H1 (cell line): ENCODE measurements around the gene NMUR1. TPM values are rescaled to one million over a fixed set of nuclear protein-coding genes. Genes with fewer than 3 reads are reported as not detected.

Source experiments
- CTCF ChIA-PET: fragments of 300-600 bp; sonication (Branson Sonifier 250); formaldehyde crosslinking; loops from one replicate; lab custom pipeline; 2021; ENCODE audit not compliant: partially characterized antibody; lab: Charles Lee
- POLR2A ChIA-PET: fragments of 300-600 bp; sonication (Branson Sonifier 250); formaldehyde crosslinking; loops from one replicate; lab custom pipeline; 2021; ENCODE audit warnings: inconsistent platforms; ENCODE audit not compliant: partially characterized antibody; lab: Charles Lee
- DNase-seq, 2 experiments: peaks; one replicate each; pipeline versions ENCODE4 v3.0.0 to v3.0.0-alpha.2; 2010 to 2022; ENCODE audit warnings: low spot score in 2 of 2, low read depth in 1 of 2, mixed read lengths in 1 of 2
- FAIRE-seq: peaks from 2 replicates; lab custom pipeline; 2011; peaks lifted over from hg19 to GRCh38; lab: Jason Lieb, UNC
- H2AFZ ChIP-seq: 2 replicates; pipeline ENCODE4 v1.8.1; 2012; ENCODE audit warnings: low read length, inconsistent platforms
- H2AK5ac ChIP-seq: 2 replicates; pipeline ENCODE4 v1.6.1; 2013; ENCODE audit warnings: low read depth, low read length
- H2BK120ac ChIP-seq: replicated peaks from 2 replicates; pipeline ENCODE3; 2013; ENCODE audit warnings: low read depth, low read length, inconsistent platforms
- H2BK12ac ChIP-seq: 2 replicates; pipeline ENCODE4 v1.6.1; 2013; ENCODE audit warnings: low read depth, low read length
- H2BK15ac ChIP-seq: 2 replicates; pipeline ENCODE4 v1.6.1; 2013; ENCODE audit warnings: low read length
- H2BK20ac ChIP-seq: 2 replicates; pipeline ENCODE4 v1.6.1; 2013; ENCODE audit warnings: low read length
- H2BK5ac ChIP-seq: 2 replicates; pipeline ENCODE4 v1.6.1; 2013; ENCODE audit warnings: low read depth, low read length
- H3K14ac ChIP-seq: 2 replicates; pipeline ENCODE4 v1.6.1; 2013; ENCODE audit warnings: inconsistent platforms; ENCODE audit not compliant: insufficient read length
- H3K18ac ChIP-seq: 2 replicates; pipeline ENCODE4 v1.6.1; 2013; ENCODE audit warnings: low read length; ENCODE audit errors: extremely low read depth
- H3K23ac ChIP-seq: 2 replicates; pipeline ENCODE4 v1.6.1; 2013; ENCODE audit warnings: inconsistent platforms; ENCODE audit not compliant: insufficient read length
- H3K23me2 ChIP-seq: 2 replicates; pipeline ENCODE4 v1.6.1; 2013; ENCODE audit warnings: low read depth, low read length
- H3K27ac ChIP-seq: 2 replicates; pipeline ENCODE4 v1.6.1; 2011; ENCODE audit warnings: low read depth, low read length, inconsistent platforms
- H3K27me3 ChIP-seq, 4 experiments: replicated peaks in 1 of 4; 1 replicate in 1 of 4; 2 replicates in 3 of 4; pipeline versions ENCODE4 v1.6.1 to v1.8.1; 2011 to 2013; ENCODE audit warnings: low read length in 3 of 4, mild to moderate bottlenecking in 3 of 4, inconsistent platforms in 2 of 4, mixed read lengths in 2 of 4, moderate library complexity in 1 of 4; ENCODE audit not compliant: control insufficient read depth in 3 of 4, insufficient read depth in 3 of 4; ENCODE audit errors: extremely low read depth in 1 of 4
- H3K36me3 ChIP-seq, 4 experiments: 2 replicates each; pipeline versions ENCODE4 v1.6.1 to v1.8.1; 2011 to 2013; ENCODE audit warnings: mild to moderate bottlenecking in 4 of 4, low read length in 3 of 4, moderate library complexity in 2 of 4, control low read depth in 1 of 4, inconsistent platforms in 1 of 4; ENCODE audit not compliant: insufficient read depth in 4 of 4, control insufficient read depth in 2 of 4
- H3K4ac ChIP-seq: replicated peaks from 2 replicates; pipeline ENCODE3; 2013; ENCODE audit warnings: low read length, low read depth, mixed read lengths, inconsistent platforms; ENCODE audit not compliant: insufficient read length
- H3K4me1 ChIP-seq, 4 experiments: replicated peaks in 1 of 4; 1 replicate in 1 of 4; 2 replicates in 3 of 4; pipeline versions ENCODE4 v1.6.1 to v1.8.1; 2011 to 2013; ENCODE audit warnings: low read length in 3 of 4, inconsistent platforms in 2 of 4, mixed read lengths in 1 of 4; ENCODE audit not compliant: insufficient read depth in 4 of 4, control insufficient read depth in 3 of 4
- H3K4me2 ChIP-seq, 2 experiments: 2 replicates each; pipeline versions ENCODE4 v1.6.1 to v1.8.1; 2011 to 2013; ENCODE audit warnings: low read depth in 2 of 2, low read length in 2 of 2, control low read depth in 1 of 2, inconsistent platforms in 1 of 2, mild to moderate bottlenecking in 1 of 2; ENCODE audit not compliant: insufficient read depth in 1 of 2
- H3K4me3 ChIP-seq, 4 experiments: fragments of 200-600, 300-600 bp in 1 of 4; sonication (generic), shearing (Covaris generic), sonication (Bioruptor Twin) in 1 of 4; 2 replicates each; pipeline versions ENCODE4 v1.5.1 to v1.8.1; 2011 to 2016; ENCODE audit warnings: low read length in 4 of 4, low read depth in 3 of 4, control low read depth in 2 of 4, inconsistent platforms in 2 of 4, mild to moderate bottlenecking in 2 of 4, mixed read lengths in 1 of 4, moderate library complexity in 1 of 4; ENCODE audit not compliant: insufficient read depth in 2 of 4; ENCODE audit errors: extremely low read depth in 1 of 4
- H3K56ac ChIP-seq: replicated peaks from 2 replicates; pipeline ENCODE3; 2013; ENCODE audit warnings: low read depth, mild to moderate bottlenecking, mixed read lengths, low read length, inconsistent platforms; ENCODE audit not compliant: insufficient read length
- H3K79me1 ChIP-seq: 2 replicates; pipeline ENCODE4 v1.6.1; 2013; ENCODE audit warnings: low read depth, low read length, control low read depth
- H3K79me2 ChIP-seq, 2 experiments: 2 replicates each; pipeline versions ENCODE4 v1.6.1 to v1.8.1; 2012 to 2013; ENCODE audit warnings: low read length in 2 of 2, mild to moderate bottlenecking in 2 of 2, inconsistent platforms in 1 of 2; ENCODE audit not compliant: insufficient read depth in 2 of 2, control insufficient read depth in 1 of 2
- H3K9ac ChIP-seq, 4 experiments: replicated peaks in 1 of 4; 1 replicate in 1 of 4; 2 replicates in 3 of 4; pipeline versions ENCODE4 v1.6.1 to v1.8.1; 2011 to 2013; ENCODE audit warnings: low read depth in 3 of 4, low read length in 3 of 4, control low read depth in 2 of 4, mild to moderate bottlenecking in 2 of 4, moderate library complexity in 2 of 4, inconsistent platforms in 1 of 4; ENCODE audit errors: extremely low read depth in 1 of 4
- H3K9me3 ChIP-seq, 2 experiments: 2 replicates each; pipeline versions ENCODE4 v1.6.1 to v1.8.1; 2012 to 2013; ENCODE audit warnings: mild to moderate bottlenecking in 2 of 2, moderate library complexity in 2 of 2, control low read depth in 1 of 2, inconsistent platforms in 1 of 2, low read depth in 1 of 2, low read length in 1 of 2, mixed read lengths in 1 of 2; ENCODE audit not compliant: insufficient read depth in 2 of 2
- H4K20me1 ChIP-seq, 2 experiments: replicated peaks in 1 of 2; 2 replicates each; pipeline versions ENCODE3 to v1.8.1; 2011 to 2013; ENCODE audit warnings: inconsistent platforms in 2 of 2, low read length in 2 of 2, mild to moderate bottlenecking in 1 of 2; ENCODE audit not compliant: insufficient read depth in 2 of 2, control insufficient read depth in 1 of 2
- H4K5ac ChIP-seq: 2 replicates; pipeline ENCODE4 v1.6.1; 2013; ENCODE audit warnings: low read length, low read depth, mixed read lengths, inconsistent platforms; ENCODE audit not compliant: insufficient read length
- H4K8ac ChIP-seq: 2 replicates; pipeline ENCODE4 v1.8.0; 2013; ENCODE audit warnings: mild to moderate bottlenecking, moderate library complexity, low read length, inconsistent platforms; ENCODE audit not compliant: insufficient read depth; ENCODE audit errors: extremely low read depth
- H4K91ac ChIP-seq: replicated peaks from 2 replicates; pipeline ENCODE3; 2013; ENCODE audit warnings: low read length, mixed read lengths, inconsistent platforms; ENCODE audit not compliant: insufficient read length
- TAF7 ChIP-seq: optimal IDR thresholded peaks from 2 replicates; pipeline ENCODE3; 2011; ENCODE audit warnings: low read depth, mild to moderate bottlenecking, inconsistent platforms, low read length, moderate library complexity, borderline replicate concordance
- WGBS, 2 experiments: shearing (Covaris generic) in 1 of 2; methylation state at CpG; one replicate each; pipeline versions ENCODE4 v1.1.6 to v1.1.7; 2013 to 2015; ENCODE audit warnings: low lambda C conversion rate in 2 of 2, mixed read lengths in 2 of 2, inconsistent platforms in 1 of 2, low coverage in 1 of 2, missing lambda C conversion rate in 1 of 2; ENCODE audit not compliant: insufficient replicate concordance in 2 of 2, insufficient coverage in 1 of 2, insufficient read length in 1 of 2; ENCODE audit errors: extremely low coverage in 1 of 2, missing lambda C conversion rate in 1 of 2; 5-methylcytosine and 5-hydroxymethylcytosine counted together
- polyA plus RNA-seq, 7 experiments: library from polyadenylated mRNA; depleted of rRNA in 3 of 7; stranded (reverse) in 5 of 7; unstranded in 2 of 7; fragments of >200 nt in 5 of 7; fragments of 200-250 nt in 2 of 7; gene quantifications; 1 replicate in 5 of 7; 2 replicates in 1 of 7; 4 replicates in 1 of 7; pipeline versions ENCODE4 v1.2.1 to v1.2.3, GENCODE V29; 2011 to 2013; ENCODE audit warnings: missing spikeins in 2 of 7, mixed read lengths in 2 of 7
- total RNA-seq: library from RNA; stranded (reverse); fragmentation: NEBNext Ultra II Directional; extraction: Animal tissue kit (Norgen Biotek cat#: 25700); gene quantifications from 2 replicates; pipeline ENCODE4 v1.2.1, GENCODE V29; 2021

Gene NMUR1
- total and polyA plus RNA-seq, 2 of the 8 experiments (the other 6 are each of a cell fraction or from before 2014, with no cell fraction given): 0.56 to 1.5 TPM

DNA sequence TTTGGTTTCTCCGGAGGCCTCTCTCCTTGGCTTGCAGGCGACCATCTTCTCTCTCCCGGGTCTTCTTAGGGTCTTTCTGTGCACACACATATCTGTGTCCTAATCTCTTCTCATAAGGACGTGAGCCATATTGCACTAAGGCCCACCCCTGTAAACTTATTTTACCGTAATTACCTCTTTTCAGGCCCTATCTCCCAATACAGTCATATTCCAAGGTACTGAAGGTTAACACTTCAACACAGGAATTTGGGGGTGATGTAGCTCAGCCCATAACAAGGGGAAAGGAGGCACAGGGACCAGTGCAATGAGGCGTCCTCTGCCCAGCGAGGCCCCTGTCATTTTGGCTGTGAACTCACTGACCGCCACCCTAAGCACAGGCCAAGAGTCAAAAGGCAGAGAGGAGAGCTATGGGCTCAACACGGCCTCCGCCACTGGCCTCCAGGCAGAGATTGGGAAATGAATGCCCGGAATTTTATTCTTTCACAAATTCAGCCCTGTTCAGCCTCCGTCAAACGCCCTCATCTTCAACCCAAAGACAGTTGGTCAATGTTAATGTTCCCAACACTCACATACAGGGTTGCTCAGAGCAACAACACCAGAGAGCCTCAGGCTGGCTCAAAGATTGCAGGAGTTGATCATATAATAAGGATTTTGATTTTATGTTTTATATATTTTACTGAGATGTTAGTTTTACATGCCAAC is 15.9 kb upstream of the NMUR1 start:
- CTCF ChIA-PET: interaction anchor here (0.6 to 2.3 kb wide), 11 partner anchors 9 to 178 kb away, joined by 3 to 9 read pairs (median 5); no protein-coding TSS in a partner anchor
- no peak for TF ChIP-seq TAF7

More for the DNA sequence above, 15.9 kb upstream of the NMUR1 start:
- Histone ChIP-seq H3K56ac (no peak overlapping the region), H4K91ac (no peak overlapping the region), H2BK20ac (no peak overlapping the region), H3K18ac (no peak overlapping the region), H3K79me1 (no peaks in the 10 kb centered on the region), H2BK5ac (no peak overlapping the region), H3K23me2 (no peaks in the 10 kb centered on the region), H3K27ac (no peak overlapping the region), H2BK12ac (no peak overlapping the region), H2AK5ac (no peak overlapping the region), H4K8ac (no peak overlapping the region), H4K5ac (no peak overlapping the region), H3K4me3 (no peak overlapping the region), H3K23ac (no peak overlapping the region), H3K36me3 (no peaks in the 10 kb centered on the region), H4K20me1 (no peaks in the 10 kb centered on the region), H3K9me3 (no peaks in the 10 kb centered on the region), H3K4me1 (0 out of 7 replicates have a peak, but pooled peaks cover 0 to 2% (median 0%) of the 10 kb centered on the region in 4 experiments), H3K27me3 (no peaks in the 10 kb centered on the region), H3K79me2 (no peaks in the 10 kb centered on the region), H3K14ac (no peak overlapping the region), H3K9ac (no peak overlapping the region), H2BK15ac (no peak overlapping the region), H2AFZ (0 out of 2 replicates have a peak overlapping the region, but pooled peaks have one; percentile 25), H3K4ac (no peak overlapping the region), H3K4me2 (no peak overlapping the region), H2BK120ac (no peak overlapping the region)
- FAIRE-seq (no peak), DNase-seq (no peak)
- POLR2A ChIA-PET: no interaction called here
- WGBS, 2 experiments: 88% methylated on average over 13 of the region's 13 CpGs; no CpG with 5 or more reads in 1 of the 2 experiments
